Measurements from ENCODE around the gene DAB1.

- TF ChIP-seq CTCF (IDR thresholded peaks at IDR 0.05) (no peak), POLR2A (IDR thresholded peaks at IDR 0.05) (no peak)
Observed at GRCh38 chr1:57163789-57164188, 260.1 kb downstream of the DAB1 start.

All from transverse colon (tissue), 3 donors.